GM18499 (cell line): ENCODE data around the gene SPATA16.

Experiments used
- ATAC-seq: cut with Tn5 transposase; IDR thresholded peaks from one replicate; pipeline ENCODE4 v1.9.1; 2021; ENCODE audit warnings: moderate number of reproducible peaks; ENCODE audit not compliant: insufficient read depth, unreplicated experiment

SPATA16 gene

GRCh38 chr3:172847292-172847691 is 293.7 kb downstream of the SPATA16 start:
- ATAC-seq, result no peak

DNA sequence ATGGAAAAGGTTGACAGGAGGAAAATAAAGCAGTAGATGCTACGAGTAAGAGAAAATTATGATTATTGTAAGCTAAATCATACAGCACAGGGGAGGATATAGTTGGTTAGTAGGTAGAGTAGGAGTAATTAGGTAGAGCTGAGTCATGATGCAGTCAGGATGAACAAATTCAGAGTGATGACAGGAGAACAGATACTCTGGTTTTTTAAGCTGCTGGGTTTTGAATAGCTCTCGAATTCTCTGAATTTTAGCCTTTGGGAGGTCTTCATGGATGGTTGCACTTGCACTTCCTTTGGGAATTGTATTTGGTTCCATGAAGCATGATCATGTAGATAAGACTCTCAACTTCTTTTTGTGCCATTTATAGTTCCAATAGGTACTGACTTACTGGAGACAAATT is 294.3 kb downstream of the SPATA16 start:
- ATAC-seq, result no peak

DNA sequence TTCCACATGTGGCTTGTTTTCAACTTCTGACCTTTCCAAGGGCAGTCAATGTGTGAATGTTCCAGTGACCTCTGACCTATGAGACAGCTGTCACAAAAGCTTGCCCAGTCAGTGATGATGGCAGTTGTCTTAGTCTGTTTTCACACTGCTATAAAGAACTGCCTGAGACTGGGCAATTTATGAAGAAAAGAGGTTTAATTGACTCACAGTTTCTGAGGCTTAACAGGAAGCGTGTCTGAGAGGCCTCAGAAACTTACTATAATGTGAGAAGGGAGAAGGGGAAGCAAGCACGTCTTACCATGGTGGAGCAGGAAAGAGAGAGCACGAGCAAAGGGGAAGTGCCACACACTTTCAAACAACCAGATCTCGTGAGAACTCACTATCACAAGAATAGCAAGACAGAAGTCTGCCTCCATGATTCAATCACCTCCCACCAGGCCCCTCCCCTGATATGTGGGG is 294.9 kb downstream of the SPATA16 start:
- no peak for ATAC-seq

DNA sequence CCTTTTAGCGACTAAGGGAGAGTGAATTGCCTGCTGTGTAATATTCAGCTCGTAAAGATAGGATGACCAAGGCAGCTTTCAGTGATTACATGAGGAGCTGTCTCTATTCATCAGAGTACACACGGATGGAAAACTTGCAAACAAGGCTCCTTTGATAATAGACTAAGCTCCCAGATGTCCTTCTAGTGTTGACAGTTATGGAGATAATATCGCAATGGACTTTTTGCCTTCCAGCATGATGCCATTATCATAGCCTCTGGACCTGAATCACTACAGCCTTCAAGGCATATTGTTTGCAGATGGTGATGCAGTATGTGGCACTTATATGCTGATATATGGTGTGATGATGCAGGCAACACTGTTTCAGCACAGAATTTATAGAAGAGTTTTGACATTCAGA is 296.6 kb downstream of the SPATA16 start:
- no peak for ATAC-seq

DNA sequence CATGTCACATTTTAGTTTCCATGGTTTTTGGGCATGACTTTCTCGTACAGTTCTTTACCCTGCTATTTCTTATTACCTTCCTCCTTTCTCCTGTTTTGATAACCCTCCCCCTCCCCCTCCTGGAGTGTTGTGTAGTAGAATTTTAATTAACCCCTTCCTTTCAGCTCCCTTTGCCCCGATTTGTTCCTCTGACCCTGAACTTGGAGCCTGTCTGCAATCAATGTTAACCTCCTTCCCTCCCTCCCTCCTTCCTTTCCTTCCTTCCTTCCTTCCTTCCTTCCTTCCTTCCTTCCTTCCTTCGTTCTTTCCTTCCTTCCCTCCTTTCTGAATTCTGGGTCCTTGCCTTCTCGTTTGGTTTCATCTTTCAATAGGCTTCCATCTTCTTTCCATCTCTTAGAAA is 300.1 kb downstream of the SPATA16 start:
- ATAC-seq, result no peak

- no peak for ATAC-seq
Measured at GRCh38 chr3:172840463-172840862, 300.6 kb downstream of the SPATA16 start.

- no peak for ATAC-seq
Measured at GRCh38 chr3:172839679-172840078, 301.4 kb downstream of the SPATA16 start.
